Activated T-cell treated with anti-CD3 and anti-CD28 coated beads, Interleukin-2, amount 50 U/mL, for 4 hours (primary cell): ENCODE measurements around the gene CDH4. TPM values are rescaled to one million over a fixed set of nuclear protein-coding genes. Genes with fewer than 3 reads are reported as not detected.
"Not testable (repeated sequence)": the region's sequence is repeated elsewhere in the genome, so short reads cannot be mapped to it uniquely, and the experiment has no call there.

Source experiments
- ATAC-seq, 2 donors: fragments of 200-7000 bp; cut with Tn5 transposase; one replicate each; pipeline ENCODE4 v1.10.0; 2021
- DNase-seq: peaks from one replicate; pipeline ENCODE4 v3.0.0-alpha.2; 2020
- H3K27me3 Mint-ChIP-seq: one replicate; pipeline ENCODE4 v1.8.0; 2021; ENCODE audit warnings: low read depth, mixed read lengths
- H3K36me3 Mint-ChIP-seq: one replicate; pipeline ENCODE4 v1.8.0; 2022; ENCODE audit warnings: mixed read lengths; ENCODE audit not compliant: insufficient read depth
- H3K4me1 Mint-ChIP-seq: one replicate; pipeline ENCODE4 v1.8.0; 2021; ENCODE audit warnings: low read depth, mixed read lengths
- H3K4me3 Mint-ChIP-seq: one replicate; pipeline ENCODE4 v1.8.0; 2021; ENCODE audit warnings: mild to moderate bottlenecking, moderate library complexity, mixed read lengths
- H3K9me3 Mint-ChIP-seq: one replicate; pipeline ENCODE4 v1.8.0; 2021; ENCODE audit warnings: mixed read lengths
- total RNA-seq, 3 donors: library from RNA; stranded (reverse); gene quantifications; one replicate each; pipeline ENCODE4 v1.2.1, GENCODE V29; 2021

The CDH4 gene
- total RNA-seq, 3 donors from 2014 or later = 0.10 TPM; not detected in 2

DNA sequence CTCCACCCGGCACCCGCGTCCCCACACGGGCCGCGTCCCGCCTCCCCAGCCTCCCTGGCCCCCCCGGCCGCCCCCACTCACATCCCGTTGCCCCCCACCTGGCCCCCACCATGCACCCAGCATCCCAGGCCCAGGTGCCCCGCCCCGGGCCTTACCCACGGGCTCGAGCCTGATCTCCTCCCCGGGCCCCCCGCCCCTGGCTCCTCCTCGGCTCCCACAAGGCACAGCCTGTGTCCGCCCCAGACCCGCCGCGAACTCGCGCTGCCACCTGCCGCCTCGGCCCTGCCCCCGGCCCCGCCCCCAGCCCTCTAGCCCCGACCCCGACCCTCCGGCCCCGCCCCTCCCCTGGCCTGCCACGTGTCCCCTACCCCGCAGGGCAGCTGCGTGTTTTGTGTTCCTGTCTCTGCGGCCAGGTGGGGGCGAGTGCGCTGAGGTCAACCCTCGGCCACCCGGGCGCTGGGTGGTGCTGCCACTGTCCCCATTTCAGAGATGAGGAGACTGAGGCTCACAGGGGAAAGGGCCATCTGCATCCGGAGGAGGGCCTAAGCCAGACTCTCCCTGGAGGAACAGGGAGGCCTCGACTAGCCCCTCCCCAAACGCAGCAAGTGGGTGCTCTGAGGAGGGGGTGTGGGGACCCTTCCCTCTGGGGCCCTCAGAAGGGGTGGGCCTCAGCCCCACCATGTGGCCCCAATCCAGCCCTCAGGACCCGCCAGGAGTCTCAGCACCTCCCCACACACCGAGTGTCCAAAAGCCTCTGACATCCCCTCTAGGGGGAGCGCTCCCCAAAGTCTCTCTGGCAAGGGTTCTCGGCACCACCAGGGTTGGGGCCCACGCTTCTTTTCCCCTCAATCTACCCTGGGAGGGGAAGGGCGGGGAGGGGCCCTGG is 713.8 kb downstream of the CDH4 start:
- DNase-seq (no peak), ATAC-seq (no peak)
- H3K36me3 Mint-ChIP-seq = peaks cover 3% of the 10 kb centered on the region
- H3K4me3 Mint-ChIP-seq = no peak overlapping the region
- peaks cover 23% of the 10 kb centered on the region for H3K27me3 Mint-ChIP-seq
- H3K4me1 Mint-ChIP-seq = no peaks in the 10 kb centered on the region
- no peaks in the 10 kb centered on the region for H3K9me3 Mint-ChIP-seq

- Mint-ChIP-seq H3K27me3 (peaks cover 23% of the 10 kb centered on the region), H3K4me1 (no peaks in the 10 kb centered on the region), H3K4me3 (no peak overlapping the region), H3K9me3 (no peaks in the 10 kb centered on the region), H3K36me3 (peaks cover 3% of the 10 kb centered on the region)
- DNase-seq (no peak), ATAC-seq (no peak)
Observed at GRCh38 chr20:61966492-61967244, 714.6 kb downstream of the CDH4 start.

- no peak for ATAC-seq
- Mint-ChIP-seq H3K27me3 (peaks cover 23% of the 10 kb centered on the region), H3K4me1 (no peaks in the 10 kb centered on the region), H3K4me3 (no peak overlapping the region), H3K36me3 (peaks cover 6% of the 10 kb centered on the region), H3K9me3 (no peaks in the 10 kb centered on the region)
- DNase-seq = no peak
Observed at GRCh38 chr20:61967300-61967699, 715.2 kb downstream of the CDH4 start.

DNA sequence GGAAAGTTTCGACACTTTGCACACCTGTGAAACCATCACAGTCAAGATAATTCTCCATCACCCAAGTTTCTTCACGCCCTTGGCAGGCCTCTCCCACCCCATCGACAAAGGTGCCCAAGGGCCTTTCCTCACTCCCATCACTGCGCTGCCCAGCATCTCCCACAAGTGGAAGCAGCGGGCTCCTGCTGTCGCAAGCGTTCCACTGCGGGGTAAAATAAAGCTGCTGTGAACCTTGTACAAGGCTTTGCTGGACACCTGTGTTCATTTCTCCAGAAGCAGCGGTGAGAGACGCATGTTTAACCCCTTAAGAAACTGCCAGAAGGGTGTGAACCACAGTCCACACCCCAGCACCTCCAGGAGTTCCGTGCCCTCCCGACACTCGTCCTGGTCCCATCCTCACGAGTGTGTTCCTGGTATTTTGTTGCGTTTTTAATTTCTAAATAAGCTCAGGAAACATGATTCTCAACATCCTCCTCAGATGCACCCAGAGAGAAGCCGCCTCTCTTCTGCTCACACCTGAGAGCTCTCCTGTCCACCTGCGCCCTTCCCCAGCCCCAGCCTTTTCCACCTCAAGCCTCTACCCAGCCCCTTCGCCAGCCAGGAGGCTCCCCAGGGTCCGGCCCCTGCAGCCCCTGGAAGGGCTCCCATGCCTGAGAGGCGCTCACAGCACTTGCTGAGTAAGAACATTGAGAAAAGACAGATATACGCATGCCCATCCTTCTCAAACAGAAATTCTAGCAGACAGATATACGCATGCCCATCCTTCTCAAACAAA is 716.2 kb downstream of the CDH4 start:
- H3K4me3 Mint-ChIP-seq = no peak overlapping the region

GRCh38 chr20:61968932-61969331 is 716.9 kb downstream of the CDH4 start:
- H3K9me3 Mint-ChIP-seq = no peaks in the 10 kb centered on the region
- peaks cover 21% of the 10 kb centered on the region for H3K36me3 Mint-ChIP-seq
- peaks cover 19% of the 10 kb centered on the region for H3K27me3 Mint-ChIP-seq
- ATAC-seq = no peak
- DNase-seq = no peak
- no peaks in the 10 kb centered on the region for H3K4me1 Mint-ChIP-seq
- no peak overlapping the region for H3K4me3 Mint-ChIP-seq

More for the DNA sequence above, 716.2 kb downstream of the CDH4 start:
- DNase-seq (no peak), ATAC-seq (no peak)
- peaks cover 23% of the 10 kb centered on the region for H3K27me3 Mint-ChIP-seq
- H3K4me1 Mint-ChIP-seq = no peaks in the 10 kb centered on the region
- H3K9me3 Mint-ChIP-seq = no peaks in the 10 kb centered on the region
- peaks cover 15% of the 10 kb centered on the region for H3K36me3 Mint-ChIP-seq

- peaks cover 17% of the 10 kb centered on the region for H3K27me3 Mint-ChIP-seq
- no peaks in the 10 kb centered on the region for H3K4me1 Mint-ChIP-seq
- H3K4me3 Mint-ChIP-seq = no peak overlapping the region
- DNase-seq (no peak), ATAC-seq (no peak)
- peaks cover 26% of the 10 kb centered on the region for H3K36me3 Mint-ChIP-seq
- H3K9me3 Mint-ChIP-seq = no peaks in the 10 kb centered on the region
Observed at GRCh38 chr20:61969806-61970205, 717.7 kb downstream of the CDH4 start.

- DNase-seq = no peak
- no peak overlapping the region for H3K4me3 Mint-ChIP-seq
- ATAC-seq = no peak
- peaks cover 27% of the 10 kb centered on the region for H3K36me3 Mint-ChIP-seq
- no peaks in the 10 kb centered on the region for H3K4me1 Mint-ChIP-seq
- no peaks in the 10 kb centered on the region for H3K9me3 Mint-ChIP-seq
- H3K27me3 Mint-ChIP-seq = peaks cover 13% of the 10 kb centered on the region
Observed at GRCh38 chr20:61970357-61970756, 718.3 kb downstream of the CDH4 start.

- ATAC-seq, H3K27me3 Mint-ChIP-seq, H3K4me3 Mint-ChIP-seq, H3K4me1 Mint-ChIP-seq, DNase-seq, H3K9me3 Mint-ChIP-seq: not testable (repeated sequence)
- peaks cover 34% of the 10 kb centered on the region for H3K36me3 Mint-ChIP-seq
Observed at GRCh38 chr20:61971595-61971994, 719.5 kb downstream of the CDH4 start.

DNA sequence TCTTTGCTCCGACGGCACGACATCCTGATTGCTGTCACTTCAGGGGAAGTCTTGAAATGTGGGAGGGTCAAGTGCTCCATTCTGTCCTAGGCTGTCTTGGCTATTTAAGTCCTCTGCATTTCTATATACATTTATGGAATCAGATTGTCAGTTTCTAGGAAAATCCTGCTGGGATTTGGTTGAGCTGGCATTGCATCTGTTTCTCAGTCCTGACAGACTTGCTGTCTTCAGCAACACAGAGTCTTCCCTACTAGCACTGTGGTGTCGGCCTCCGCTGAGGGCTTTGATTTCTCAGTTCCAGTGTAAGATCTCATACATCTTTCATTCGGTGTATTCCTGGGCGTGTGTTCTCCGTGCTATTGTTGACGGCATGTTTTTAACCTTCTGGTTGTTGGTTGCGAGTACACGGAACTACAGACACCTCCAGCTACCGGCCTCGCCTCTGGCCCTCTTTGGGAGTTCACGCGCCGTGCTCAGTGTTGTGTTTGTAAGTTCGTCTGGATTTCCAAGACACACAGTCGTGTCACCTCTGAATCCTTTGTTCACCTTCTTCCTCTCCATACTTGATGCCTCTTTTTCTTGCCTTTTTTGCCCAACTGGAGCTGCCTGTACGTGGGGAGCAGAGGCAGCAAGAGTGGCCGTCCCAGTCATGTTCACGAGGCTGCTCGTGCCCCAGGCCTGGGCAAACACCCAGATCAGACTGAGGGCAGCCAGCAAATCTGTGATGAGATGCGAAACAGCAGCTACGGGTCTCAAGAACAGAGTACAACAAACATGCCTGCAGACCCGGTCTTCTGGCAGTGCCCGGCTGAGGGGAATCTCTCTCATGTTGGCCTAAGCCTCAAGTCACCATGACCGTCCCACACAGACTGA is 720.8 kb downstream of the CDH4 start:
- Mint-ChIP-seq H3K4me3 (no peak overlapping the region), H3K27me3 (peaks cover 7% of the 10 kb centered on the region), H3K36me3 (peaks cover 37% of the 10 kb centered on the region), H3K4me1 (no peaks in the 10 kb centered on the region), H3K9me3 (no peaks in the 10 kb centered on the region)
- DNase-seq = no peak
- ATAC-seq = no peak

- Mint-ChIP-seq H3K4me1 (no peaks in the 10 kb centered on the region), H3K9me3 (no peaks in the 10 kb centered on the region), H3K36me3 (peaks cover 38% of the 10 kb centered on the region), H3K4me3 (no peak overlapping the region), H3K27me3 (no peaks in the 10 kb centered on the region)
- ATAC-seq (no peak), DNase-seq (no peak)
Observed at GRCh38 chr20:61973515-61974356, 721.7 kb downstream of the CDH4 start.

DNA sequence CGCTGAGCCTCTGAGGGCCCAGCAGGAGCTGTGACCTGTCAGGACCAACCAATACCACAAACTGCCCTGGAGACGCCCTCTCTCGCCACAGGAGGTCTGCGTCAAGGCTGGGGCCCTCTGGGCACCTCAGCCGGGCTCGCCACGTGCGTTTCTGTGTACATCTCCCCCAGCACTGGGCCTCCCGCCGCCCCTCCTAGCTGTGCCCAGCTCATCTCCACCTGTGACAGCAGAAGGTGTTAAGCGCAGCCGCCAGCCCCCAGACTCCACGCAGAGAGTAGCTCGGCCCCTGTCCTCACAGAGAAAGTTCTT is 722.2 kb downstream of the CDH4 start:
- Mint-ChIP-seq H3K27me3 (no peaks in the 10 kb centered on the region), H3K36me3 (peaks cover 40% of the 10 kb centered on the region), H3K4me3 (no peak overlapping the region), H3K4me1 (no peaks in the 10 kb centered on the region), H3K9me3 (no peaks in the 10 kb centered on the region)
- no peak for DNase-seq
- ATAC-seq = no peak

GRCh38 chr20:61975407-61976129 is 723.5 kb downstream of the CDH4 start:
- Mint-ChIP-seq H3K4me3 (no peak overlapping the region), H3K36me3 (peaks cover 38% of the 10 kb centered on the region), H3K9me3 (no peaks in the 10 kb centered on the region), H3K4me1 (no peaks in the 10 kb centered on the region), H3K27me3 (no peaks in the 10 kb centered on the region)
- no peak for DNase-seq
- no peak for ATAC-seq
